ENCODE data around the gene TNFRSF21.
A peak's percentile ranks its signal among the peaks of the same experiment; 100 is the strongest.
"Not testable (repeated sequence)": the region's sequence is repeated elsewhere in the genome, so short reads cannot be mapped to it uniquely, and the experiment has no call there.

The TNFRSF21 gene

GRCh38 chr6:47309291-47310130, at the start of gene TNFRSF21:
TNFRSF21 (minus strand) TSS chr6:47309905; CDS start chr6:47309511, 394 bp downstream.
- peak; percentile 60 for DNase-seq (ENCODE audit: low spot score)

- no peak for DNase-seq (ENCODE audit: low spot score)
Measured at GRCh38 chr6:47358440-47359225, 48.9 kb upstream of the TNFRSF21 start.

GRCh38 chr6:47357827-47358226, 48.1 kb upstream of the TNFRSF21 start:
- DNase-seq (ENCODE audit: low spot score), result no peak

- DNase-seq (ENCODE audit: low spot score), result no peak
Measured at GRCh38 chr6:47355496-47355895, 45.8 kb upstream of the TNFRSF21 start.

GRCh38 chr6:47353871-47354270, 44.2 kb upstream of the TNFRSF21 start:
- no peak for DNase-seq (ENCODE audit: low spot score)

GRCh38 chr6:47352966-47353365, 43.3 kb upstream of the TNFRSF21 start:
- DNase-seq (ENCODE audit: low spot score), result no peak

GRCh38 chr6:47352194-47352920, 42.7 kb upstream of the TNFRSF21 start:
- no peak for DNase-seq (ENCODE audit: low spot score)

GRCh38 chr6:47351621-47352020, 41.9 kb upstream of the TNFRSF21 start:
- no peak for DNase-seq (ENCODE audit: low spot score)

GRCh38 chr6:47349931-47350330, 40.2 kb upstream of the TNFRSF21 start:
- no peak for DNase-seq (ENCODE audit: low spot score)

GRCh38 chr6:47348316-47348863, 38.7 kb upstream of the TNFRSF21 start:
- DNase-seq (ENCODE audit: low spot score), result no peak

GRCh38 chr6:47345761-47346160, 36.1 kb upstream of the TNFRSF21 start:
- DNase-seq (ENCODE audit: low spot score), result no peak

GRCh38 chr6:47344022-47344421, 34.3 kb upstream of the TNFRSF21 start:
- no peak for DNase-seq (ENCODE audit: low spot score)

- no peak for DNase-seq (ENCODE audit: low spot score)
Measured at GRCh38 chr6:47343600-47343999, 33.9 kb upstream of the TNFRSF21 start.

- DNase-seq (ENCODE audit: low spot score), result no peak
Measured at GRCh38 chr6:47342824-47343223, 33.1 kb upstream of the TNFRSF21 start.

- no peak for DNase-seq (ENCODE audit: low spot score)
Measured at GRCh38 chr6:47337519-47337918, 27.8 kb upstream of the TNFRSF21 start.

GRCh38 chr6:47336334-47336733, 26.6 kb upstream of the TNFRSF21 start:
- no peak for DNase-seq (ENCODE audit: low spot score)

- DNase-seq (ENCODE audit: low spot score), result no peak
Measured at GRCh38 chr6:47335466-47335865, 25.8 kb upstream of the TNFRSF21 start.

- no peak for DNase-seq (ENCODE audit: low spot score)
Measured at GRCh38 chr6:47334334-47334733, 24.6 kb upstream of the TNFRSF21 start.

- DNase-seq (ENCODE audit: low spot score), result not testable (repeated sequence)
Measured at GRCh38 chr6:47328606-47329005, 18.9 kb upstream of the TNFRSF21 start.

- not testable (repeated sequence) for DNase-seq (ENCODE audit: low spot score)
Measured at GRCh38 chr6:47328139-47328538, 18.4 kb upstream of the TNFRSF21 start.

GRCh38 chr6:47323887-47324286, 14.2 kb upstream of the TNFRSF21 start:
- DNase-seq (ENCODE audit: low spot score), result no peak

GRCh38 chr6:47323321-47323720, 13.6 kb upstream of the TNFRSF21 start:
- DNase-seq (ENCODE audit: low spot score), result no peak

Data from CD4-positive, alpha-beta T cell treated with Interleukin-15 for 4 hours (primary cell).